ENCODE measurements around the gene SLC29A1.

SLC29A1 gene

DNA sequence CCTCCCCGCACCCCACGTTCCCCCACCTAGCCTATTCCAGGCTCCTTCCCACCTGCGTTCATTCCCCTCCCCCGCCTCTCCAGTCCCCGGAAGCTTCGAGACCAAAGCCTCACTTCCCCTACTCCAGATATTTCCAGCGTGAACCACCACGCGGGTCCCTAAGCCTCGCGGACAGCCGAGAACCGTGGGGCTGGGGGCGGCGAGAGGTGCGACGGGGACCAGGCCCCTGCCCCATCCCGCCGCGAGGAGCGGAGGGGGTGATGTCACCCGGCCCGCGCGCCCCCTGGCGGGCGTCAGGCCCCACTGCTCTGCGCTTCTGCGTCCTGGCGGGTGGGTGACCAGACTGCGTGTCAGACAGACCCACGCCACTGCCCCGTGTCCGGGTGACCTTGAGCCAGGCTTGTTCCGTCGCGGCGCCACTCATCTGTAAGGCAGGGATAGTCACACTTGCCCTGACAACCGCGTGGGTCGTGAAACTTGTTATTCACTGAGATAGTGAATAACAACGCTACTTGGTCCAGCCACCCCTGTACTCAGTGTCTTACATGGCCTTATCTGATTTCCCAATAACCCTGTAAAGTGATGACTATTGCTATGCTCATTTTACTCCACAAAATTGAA is 14.5 kb downstream of the SLC29A1 start:
- DNase-seq, result peak; percentile 73

- no peak for DNase-seq
Observed at GRCh38 chr6:44238687-44239350, 15.4 kb downstream of the SLC29A1 start.

DNA sequence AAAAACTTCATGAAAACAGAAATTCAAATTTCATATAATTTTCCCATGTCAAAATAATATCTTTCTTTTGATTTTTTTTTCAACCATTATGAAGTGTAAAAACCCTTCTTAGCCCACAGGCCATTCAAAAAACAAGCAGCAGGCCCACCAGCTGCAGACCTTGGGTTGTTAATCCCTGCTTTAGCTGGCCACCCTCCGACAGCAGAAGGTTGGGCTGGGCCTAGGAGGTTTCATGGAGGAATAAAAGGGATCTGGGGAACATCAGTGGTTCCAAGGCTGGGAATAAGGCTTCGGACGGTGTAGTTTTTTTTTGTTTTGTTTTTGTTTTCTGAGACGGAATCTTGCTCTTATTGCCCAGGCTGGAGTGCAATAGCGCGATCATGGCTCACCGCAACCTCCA is 19.9 kb downstream of the SLC29A1 start:
- no peak for DNase-seq

DNA sequence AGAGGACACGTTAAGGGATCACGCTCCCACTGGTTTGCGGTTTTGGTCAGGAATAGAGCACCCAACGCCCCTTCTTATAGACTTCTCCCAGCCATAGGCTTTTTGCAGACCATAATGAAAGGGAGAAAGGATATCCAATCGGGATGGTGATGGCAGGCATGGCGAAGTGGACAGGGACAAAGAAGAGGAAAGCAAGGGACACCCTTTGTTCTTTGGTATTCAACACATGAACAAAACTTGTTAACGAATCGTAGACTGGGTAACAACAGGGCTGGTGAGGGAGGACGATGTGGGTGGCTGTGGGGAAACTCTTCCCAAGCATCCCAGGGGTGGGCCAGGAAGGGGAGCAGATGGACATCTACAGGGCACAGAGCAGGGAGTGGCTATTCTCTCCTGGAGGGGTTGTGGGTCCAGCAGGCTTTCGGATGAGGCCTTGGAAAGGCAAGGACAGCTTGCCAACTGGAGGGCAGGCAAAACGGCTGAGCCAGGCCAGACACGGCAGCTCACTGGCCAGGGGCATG is 22.1 kb downstream of the SLC29A1 start:
- no peak for DNase-seq

- DNase-seq, result peak; percentile 76
Observed at GRCh38 chr6:44245912-44246662, 22.7 kb downstream of the SLC29A1 start.

- DNase-seq, result peak; percentile 98
Observed at GRCh38 chr6:44246663-44247337, 23.4 kb downstream of the SLC29A1 start, which contains the start of gene HSP90AB1. Gene HSP90AB1, plus strand, starts transcription at chr6:44247101. Its CDS starts 1,529 bp downstream, at chr6:44248630.

DNA sequence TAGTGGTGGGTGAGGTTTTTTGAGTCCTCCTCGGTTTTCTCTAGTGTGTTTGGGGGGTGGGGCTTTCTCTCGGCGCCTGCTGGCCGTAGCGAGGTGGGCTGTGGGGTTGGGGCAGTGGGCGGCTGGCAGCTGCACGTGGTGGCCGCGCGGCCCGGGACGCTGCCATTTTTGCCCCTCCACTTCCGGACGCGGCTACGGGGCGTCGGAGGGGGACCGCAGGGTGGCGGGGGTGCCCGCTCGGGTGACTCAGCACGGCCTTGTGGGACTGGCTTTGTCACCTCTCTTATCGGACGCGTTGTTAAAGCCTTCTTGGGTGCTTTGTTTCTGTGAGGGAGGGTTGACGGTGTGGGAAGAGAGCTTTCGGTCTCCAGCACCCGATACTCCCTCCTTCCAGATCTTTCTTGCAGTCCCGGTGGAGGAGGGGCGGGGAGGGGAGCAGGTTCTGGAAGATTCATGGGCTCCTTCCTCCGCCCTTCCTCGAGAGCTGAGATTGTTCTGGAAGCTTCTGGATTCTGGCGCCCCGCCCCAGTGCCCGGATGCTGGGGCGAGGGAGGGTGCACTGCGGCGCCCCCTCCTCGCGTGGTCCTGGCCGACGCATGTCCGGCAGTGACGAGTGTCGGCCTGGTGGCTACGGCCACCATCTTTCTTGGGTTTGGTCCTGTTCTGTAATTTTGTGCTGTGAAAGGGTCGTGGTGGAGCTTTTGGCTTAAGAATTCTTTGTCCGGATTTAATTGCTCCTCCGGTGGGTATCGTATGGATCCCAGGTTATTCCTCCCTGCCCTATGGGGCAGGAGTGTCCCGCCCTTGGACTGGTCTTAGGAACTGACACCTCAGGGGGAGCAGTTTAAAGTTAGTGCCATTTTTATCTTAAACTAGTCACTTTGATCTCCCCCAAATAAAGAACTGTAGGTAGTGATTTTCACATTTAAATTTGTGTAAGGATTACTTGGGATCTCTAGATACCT is 24.2 kb downstream of the SLC29A1 start:
- peak; percentile 83 for DNase-seq

DNA sequence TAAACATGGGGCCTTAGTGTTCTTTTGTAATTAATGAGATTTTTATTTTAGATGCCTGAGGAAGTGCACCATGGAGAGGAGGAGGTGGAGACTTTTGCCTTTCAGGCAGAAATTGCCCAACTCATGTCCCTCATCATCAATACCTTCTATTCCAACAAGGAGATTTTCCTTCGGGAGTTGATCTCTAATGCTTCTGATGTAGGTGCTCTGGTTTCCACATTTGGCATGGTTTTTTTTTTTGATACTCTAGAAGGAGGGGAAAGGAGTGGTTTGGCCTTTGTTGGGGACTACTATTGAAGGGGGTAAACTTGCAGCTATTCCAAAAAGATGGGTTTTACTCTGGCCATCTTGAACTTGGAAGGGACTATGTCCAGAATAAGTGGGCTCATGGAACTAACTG is 25.2 kb downstream of the SLC29A1 start:
- no peak for DNase-seq

DNA sequence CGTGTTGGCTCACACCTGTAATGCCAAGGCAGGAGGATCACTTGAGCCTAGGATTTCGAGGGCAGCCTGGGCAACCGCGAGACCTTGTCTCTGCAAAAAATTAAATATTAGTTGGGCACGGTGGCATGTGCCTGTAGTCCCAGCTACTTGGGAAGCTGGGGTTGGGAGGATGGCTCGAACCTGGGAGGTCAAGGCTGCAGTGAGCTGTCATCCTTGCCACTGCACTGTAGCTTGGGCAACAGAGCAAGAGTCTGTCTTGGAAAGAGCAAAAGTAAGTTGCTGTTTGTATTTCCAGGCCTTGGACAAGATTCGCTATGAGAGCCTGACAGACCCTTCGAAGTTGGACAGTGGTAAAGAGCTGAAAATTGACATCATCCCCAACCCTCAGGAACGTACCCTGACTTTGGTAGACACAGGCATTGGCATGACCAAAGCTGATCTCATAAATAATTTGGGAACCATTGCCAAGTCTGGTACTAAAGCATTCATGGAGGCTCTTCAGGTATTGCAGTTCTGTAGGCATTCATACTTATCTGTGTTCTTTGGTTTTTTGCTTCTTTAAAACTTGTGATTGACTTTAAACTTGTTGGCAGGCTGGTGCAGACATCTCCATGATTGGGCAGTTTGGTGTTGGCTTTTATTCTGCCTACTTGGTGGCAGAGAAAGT is 25.8 kb downstream of the SLC29A1 start:
- no peak for DNase-seq

DNA sequence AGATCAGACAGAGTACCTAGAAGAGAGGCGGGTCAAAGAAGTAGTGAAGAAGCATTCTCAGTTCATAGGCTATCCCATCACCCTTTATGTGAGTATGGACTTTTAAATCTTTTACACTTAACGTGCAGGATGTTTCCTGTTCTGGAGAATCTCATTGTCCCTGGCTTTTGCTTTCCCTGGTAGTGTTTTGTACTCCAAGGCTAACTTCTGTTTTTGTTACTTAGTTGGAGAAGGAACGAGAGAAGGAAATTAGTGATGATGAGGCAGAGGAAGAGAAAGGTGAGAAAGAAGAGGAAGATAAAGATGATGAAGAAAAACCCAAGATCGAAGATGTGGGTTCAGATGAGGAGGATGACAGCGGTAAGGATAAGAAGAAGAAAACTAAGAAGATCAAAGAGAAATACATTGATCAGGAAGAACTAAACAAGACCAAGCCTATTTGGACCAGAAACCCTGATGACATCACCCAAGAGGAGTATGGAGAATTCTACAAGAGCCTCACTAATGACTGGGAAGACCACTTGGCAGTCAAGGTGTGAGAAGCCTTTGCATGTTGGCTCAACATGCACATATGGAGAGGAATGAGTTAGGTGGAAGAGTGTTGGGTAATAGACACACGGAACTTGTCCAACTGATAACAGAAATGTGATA is 26.8 kb downstream of the SLC29A1 start:
- no peak for DNase-seq

DNA sequence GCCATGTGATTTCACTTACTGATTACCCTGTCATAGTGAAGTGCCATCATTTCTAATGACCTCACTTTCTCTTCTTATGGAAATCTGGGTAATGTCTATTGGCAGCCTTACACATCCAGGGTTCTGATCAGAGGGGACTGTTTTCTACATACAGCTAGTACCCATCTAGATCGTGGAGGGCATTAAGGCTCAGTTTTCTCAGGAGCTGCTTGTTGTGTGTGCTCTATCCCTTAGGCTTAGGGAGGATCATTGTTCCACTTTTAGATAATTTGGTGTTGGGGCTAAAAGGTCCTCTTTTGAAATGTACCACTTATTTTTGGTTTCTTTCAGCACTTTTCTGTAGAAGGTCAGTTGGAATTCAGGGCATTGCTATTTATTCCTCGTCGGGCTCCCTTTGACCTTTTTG is 27.3 kb downstream of the SLC29A1 start:
- DNase-seq, result no peak

DNA sequence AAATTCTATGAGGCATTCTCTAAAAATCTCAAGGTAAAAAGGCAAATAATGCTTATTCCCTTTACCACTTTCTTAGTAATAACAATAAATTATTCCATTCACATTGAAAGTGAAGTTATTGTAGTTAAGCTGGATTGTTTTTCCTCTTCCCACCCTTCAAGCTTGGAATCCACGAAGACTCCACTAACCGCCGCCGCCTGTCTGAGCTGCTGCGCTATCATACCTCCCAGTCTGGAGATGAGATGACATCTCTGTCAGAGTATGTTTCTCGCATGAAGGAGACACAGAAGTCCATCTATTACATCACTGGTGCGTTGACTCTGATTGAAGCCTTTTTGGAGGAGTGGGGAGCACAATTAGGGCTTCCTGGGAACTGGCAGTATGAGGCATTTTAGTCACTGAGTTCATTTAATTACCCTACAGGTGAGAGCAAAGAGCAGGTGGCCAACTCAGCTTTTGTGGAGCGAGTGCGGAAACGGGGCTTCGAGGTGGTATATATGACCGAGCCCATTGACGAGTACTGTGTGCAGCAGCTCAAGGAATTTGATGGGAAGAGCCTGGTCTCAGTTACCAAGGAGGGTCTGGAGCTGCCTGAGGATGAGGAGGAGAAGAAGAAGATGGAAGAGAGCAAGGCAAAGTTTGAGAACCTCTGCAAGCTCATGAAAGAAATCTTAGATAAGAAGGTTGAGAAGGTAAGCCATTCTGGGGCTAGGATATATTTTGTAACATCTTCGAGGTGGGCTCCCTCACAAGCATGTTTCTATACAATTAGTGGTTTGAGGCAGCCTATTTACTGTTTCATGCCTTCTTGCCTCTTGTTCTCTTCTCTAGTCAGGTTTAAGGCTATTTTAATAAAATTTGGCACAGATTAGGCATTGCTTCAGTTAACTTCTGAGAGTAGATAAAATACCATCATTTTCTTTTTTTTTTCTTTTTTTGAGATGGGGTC is 28.5 kb downstream of the SLC29A1 start:
- DNase-seq, result no peak

DNA sequence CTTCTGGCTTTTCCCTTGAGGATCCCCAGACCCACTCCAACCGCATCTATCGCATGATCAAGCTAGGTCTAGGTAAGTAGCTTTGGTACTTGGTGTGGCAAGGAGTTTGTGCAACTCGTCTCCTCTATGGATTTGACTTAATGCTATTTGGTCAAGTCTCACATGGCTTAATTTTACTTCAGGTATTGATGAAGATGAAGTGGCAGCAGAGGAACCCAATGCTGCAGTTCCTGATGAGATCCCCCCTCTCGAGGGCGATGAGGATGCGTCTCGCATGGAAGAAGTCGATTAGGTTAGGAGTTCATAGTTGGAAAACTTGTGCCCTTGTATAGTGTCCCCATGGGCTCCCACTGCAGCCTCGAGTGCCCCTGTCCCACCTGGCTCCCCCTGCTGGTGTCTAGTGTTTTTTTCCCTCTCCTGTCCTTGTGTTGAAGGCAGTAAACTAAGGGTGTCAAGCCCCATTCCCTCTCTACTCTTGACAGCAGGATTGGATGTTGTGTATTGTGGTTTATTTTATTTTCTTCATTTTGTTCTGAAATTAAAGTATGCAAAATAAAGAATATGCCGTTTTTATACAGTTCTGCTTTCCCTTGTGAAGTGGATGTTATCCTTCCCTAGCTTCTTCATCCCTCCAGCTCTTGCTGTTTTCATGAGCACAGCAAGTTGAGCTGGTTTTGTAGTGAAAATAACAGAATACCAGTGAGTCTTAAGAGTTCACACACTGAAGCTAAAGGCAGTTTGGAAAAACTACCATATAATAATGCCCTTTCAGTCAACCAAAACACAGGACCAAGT is 30.1 kb downstream of the SLC29A1 start:
- peak; percentile 53 for DNase-seq

GRCh38 chr6:44254191-44255104 is 31.1 kb downstream of the SLC29A1 start:
- no peak for DNase-seq

DNA sequence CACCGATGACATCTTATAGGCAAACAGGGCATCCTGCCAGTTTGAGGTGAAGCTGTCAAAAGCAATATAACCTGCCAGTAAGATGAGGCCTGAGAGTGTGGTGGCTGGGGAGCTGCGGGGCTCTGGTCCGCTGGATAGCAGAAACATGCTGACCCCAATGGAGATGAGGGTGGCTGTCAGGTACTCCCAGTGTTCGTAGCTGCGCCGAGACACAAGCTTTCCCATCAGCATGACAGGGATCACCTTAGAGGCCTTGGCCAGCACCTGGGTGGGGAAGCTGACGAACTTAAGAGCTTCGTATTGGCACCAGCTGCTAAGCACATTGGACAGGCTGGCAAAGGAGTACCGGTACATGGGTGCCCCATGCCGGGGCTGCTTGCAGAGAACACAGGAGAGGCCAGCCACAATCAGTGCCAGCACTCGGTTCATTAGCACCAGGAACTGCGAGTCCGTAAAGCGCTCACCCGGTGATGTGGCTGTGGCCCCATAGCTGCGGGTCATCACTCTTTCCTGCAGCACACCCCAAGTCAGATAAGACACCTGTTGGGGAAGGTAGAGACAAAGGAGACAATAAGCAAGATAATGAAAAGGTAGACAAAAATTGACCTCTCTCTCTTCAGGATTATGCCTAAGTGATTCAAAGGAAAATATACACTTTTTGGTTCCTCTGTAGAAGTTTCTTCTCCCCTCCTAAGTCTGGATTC is 31.9 kb downstream of the SLC29A1 start:
- DNase-seq, result peak; percentile 15

DNA sequence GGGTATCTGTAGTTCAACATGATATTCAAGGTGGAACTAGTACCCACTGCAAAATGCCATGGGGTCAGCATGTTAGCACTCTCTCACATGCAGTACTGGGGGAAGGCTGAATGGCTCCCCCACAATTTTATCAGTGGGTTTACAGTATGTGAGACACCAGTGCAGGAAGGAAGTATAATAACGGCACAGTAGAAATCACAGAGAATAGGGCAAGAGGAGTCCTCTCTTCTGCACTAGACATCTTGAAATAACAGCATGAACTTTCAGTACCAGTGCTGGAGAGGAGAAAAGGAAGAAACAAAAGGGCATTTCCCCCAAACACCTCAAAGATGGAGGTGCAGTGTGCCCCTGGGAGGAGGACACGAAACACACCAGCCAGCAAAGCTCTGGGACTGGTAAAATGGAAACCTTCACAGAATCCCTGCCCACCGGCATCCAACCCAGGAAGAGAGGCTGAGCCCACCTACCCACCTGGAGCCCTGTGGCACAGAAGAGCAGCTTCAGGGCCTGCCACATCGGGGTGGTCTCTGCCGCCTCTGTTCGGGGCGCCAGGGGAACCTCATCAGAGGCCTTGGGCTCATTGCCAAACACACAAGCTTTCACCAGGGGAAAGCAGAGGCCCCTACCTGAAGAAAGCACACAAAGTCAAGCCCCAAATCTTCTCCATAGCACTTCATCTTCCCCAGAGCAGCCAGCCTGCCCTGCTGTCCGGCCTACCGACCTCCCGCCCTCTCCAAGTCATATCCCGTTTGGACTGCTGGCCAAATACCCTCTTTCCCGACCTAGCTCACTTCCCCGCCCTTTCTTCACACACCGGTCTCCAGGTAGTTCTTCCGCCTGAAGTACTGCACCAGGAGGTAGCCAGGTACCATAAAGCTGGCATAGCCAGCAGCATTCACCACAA is 32.7 kb downstream of the SLC29A1 start:
- DNase-seq, result peak; percentile 28

Data from central memory CD4-positive, alpha-beta T cell (primary cell).